ENCODE data around the gene KMT2C.

DNA sequence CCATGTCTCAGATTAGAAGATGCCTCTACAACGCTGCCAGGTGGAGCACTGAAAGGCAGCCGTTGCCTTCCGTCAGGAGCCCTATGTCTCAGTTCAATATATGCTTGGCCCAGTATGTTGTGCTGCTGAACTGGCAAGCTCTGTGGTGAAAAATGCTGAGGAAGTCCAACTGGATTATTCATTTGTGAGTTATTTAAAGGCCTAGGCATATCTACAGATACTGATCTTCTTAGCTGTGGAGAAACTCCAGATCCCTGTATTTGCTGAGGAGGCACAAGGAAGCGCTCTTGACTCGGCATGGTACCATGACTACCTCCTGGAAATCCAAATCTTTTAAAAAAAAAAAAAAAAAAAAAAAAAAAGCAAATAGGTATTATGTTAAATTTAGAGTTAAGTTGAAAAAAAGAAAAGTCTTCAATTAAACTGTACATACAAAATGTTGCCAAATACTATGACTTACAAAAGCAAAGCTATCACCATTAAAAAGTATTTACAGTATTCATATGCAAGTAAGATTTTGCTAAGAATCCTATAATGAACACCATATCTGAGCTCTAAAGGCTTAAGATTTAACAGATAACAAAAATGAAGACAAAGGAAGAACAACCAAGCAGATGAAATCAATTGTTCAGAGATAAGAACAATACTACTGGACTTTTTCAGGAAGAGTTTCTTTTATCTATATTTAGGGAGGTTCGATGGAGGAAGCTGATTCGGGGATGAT is 258.0 kb downstream of the KMT2C start:
- TF ChIP-seq POLR2A (IDR thresholded peaks at IDR 0.05): no peak
- TF ChIP-seq, protein P1, sequence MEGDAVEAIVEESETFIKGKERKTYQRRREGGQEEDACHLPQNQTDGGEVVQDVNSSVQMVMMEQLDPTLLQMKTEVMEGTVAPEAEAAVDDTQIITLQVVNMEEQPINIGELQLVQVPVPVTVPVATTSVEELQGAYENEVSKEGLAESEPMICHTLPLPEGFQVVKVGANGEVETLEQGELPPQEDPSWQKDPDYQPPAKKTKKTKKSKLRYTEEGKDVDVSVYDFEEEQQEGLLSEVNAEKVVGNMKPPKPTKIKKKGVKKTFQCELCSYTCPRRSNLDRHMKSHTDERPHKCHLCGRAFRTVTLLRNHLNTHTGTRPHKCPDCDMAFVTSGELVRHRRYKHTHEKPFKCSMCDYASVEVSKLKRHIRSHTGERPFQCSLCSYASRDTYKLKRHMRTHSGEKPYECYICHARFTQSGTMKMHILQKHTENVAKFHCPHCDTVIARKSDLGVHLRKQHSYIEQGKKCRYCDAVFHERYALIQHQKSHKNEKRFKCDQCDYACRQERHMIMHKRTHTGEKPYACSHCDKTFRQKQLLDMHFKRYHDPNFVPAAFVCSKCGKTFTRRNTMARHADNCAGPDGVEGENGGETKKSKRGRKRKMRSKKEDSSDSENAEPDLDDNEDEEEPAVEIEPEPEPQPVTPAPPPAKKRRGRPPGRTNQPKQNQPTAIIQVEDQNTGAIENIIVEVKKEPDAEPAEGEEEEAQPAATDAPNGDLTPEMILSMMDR (IDR thresholded peaks at IDR 0.05 in 4 of 5, conservative IDR thresholded peaks at IDR 0.05 in 1 of 5): no peak

Data from gastrocnemius medialis (tissue), 4 donors.